ENCODE data around the gene SAMD3. TPM values are rescaled to one million over a fixed set of nuclear protein-coding genes. Genes with fewer than 3 reads are reported as not detected.
"Not testable (repeated sequence)": the region's sequence is repeated elsewhere in the genome, so short reads cannot be mapped to it uniquely, and the experiment has no call there.

SAMD3 gene, protein sequence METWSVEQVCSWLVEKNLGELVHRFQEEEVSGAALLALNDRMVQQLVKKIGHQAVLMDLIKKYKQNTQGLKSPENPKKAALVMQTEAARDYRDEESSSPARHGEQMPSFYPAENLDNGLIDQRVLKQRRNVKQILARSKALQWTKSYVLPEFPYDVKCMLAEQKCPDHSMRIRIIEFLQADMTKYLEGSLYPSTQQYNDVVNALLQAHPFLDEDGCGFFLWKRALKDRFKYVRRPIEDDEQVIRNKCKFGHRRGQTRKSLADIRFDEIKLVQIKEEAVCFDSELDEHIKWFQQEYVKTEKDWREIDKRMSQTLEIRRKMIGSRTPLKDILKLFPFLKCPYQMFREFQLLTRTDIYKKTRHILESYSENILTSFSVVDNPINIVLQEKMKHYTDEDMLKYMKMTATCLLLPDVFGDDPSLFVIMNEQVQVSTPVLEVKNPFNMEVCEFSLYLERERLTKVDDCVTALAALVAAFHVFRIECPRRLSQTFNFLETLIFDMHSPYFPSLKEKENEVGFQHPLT
- total RNA-seq (1 to 10 TPM in 2 of 4 donors, under 1 TPM in 1, not detected in 1; 0.84 to 1.6 (median 1.2) TPM), polyA plus RNA-seq (0.11 TPM)
- long read RNA-seq, donor 1: 0 reads
- long read RNA-seq, donor 2: 0 reads
- long read RNA-seq, donor 3: 0 reads
- long read RNA-seq, donor 4: 0 reads

DNA sequence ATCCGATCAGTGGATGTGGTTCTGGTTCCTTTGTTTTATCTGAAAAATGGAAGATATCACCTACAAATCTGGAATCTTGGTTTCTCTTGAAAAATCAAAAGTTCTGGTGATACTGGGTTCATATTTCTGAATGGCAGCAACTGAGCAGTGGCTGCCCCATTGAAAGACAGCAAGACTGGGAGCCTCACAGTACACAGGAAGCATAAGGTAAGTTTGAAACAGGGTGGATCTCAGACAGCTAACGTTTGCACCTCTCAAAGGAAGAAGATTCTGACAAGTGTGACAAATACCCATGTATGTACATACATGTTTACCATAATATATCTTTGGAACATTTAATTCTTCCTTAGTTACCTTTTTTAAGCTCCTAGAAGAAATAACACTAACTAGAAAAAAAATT is at the start of gene SAMD3:
Gene SAMD3 (minus strand): TSS at position 177 of the 400 bp plus-strand sequence. CDS start 7,678 bp downstream, outside the sequence.
- ATAC-seq (no peak), DNase-seq (no peak)
- Histone ChIP-seq H3K4me1 (ENCODE audit: control insufficient read depth, insufficient read depth, low read length) (no peaks in the 10 kb centered on the region), H3K27ac (ENCODE audit: low read length) (no peak within 1 kb of the TSS), H3K4me3 (ENCODE audit: low read length) (no peak within 1 kb of the TSS), H3K9me3 (ENCODE audit: control insufficient read depth, low read length) (no peaks in the 10 kb centered on the region), H3K27me3 (ENCODE audit: control insufficient read depth, insufficient read depth) (no peaks in the 10 kb centered on the region)
- intact Hi-C loops (cut with DNase I): no loop called here
- WGBS: 58% methylated on average over 2 of the region's 2 CpGs

DNA sequence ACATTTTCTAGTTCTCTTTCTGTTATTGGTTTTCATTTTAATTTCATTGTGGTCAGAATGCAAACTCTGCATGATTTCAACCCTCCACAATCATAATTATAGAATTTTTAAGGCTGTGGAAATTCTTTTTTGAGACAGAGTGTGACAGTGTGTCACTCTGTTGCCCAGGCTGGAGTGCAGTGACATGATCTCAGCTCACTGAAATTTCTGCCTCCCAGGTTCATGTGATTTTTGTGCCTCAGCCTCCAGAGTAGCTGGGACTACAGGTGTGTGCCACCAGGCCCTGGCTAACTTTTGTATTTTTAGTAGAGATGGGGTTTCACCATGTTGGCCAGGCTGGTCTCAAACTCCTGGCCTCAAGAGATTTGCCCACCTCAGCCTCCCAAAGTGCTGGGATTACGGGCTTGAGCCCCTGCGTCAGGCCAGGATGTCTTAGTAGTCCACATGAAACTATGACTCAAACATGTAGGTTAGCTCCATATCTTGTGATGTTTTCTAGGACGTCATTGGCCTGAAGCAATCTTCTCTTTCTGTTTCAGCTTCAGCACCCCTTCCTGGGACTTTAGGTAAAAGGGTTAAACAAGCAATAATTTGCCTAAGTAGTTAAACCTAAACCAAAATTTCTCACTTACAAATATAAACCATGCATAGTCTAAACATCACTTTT is 47.4 kb upstream of the SAMD3 start:
- intact Hi-C loops (cut with DNase I): no loop called here
- Histone ChIP-seq H3K9me3 (ENCODE audit: control insufficient read depth, low read length) (no peaks in the 10 kb centered on the region), H3K27ac (ENCODE audit: low read length) (no peak overlapping the region), H3K4me3 (ENCODE audit: low read length) (no peak overlapping the region), H3K27me3 (ENCODE audit: control insufficient read depth, insufficient read depth) (no peaks in the 10 kb centered on the region), H3K4me1 (ENCODE audit: control insufficient read depth, insufficient read depth, low read length) (no peaks in the 10 kb centered on the region)
- no peak for DNase-seq
- ATAC-seq: no peak
- WGBS: 86% methylated on average over 3 of the region's 3 CpGs

GRCh38 chr6:130265553-130265952 is 42.8 kb upstream of the SAMD3 start:
- 81% methylated on average over 2 of the region's 2 CpGs for WGBS

GRCh38 chr6:130262008-130262407 is 39.3 kb upstream of the SAMD3 start:
- ATAC-seq (no peak), DNase-seq (no peak)
- WGBS: 77% methylated on average over 2 of the region's 2 CpGs
- Histone ChIP-seq H3K4me1 (ENCODE audit: control insufficient read depth, insufficient read depth, low read length) (no peaks in the 10 kb centered on the region), H3K27me3 (ENCODE audit: control insufficient read depth, insufficient read depth) (no peaks in the 10 kb centered on the region), H3K27ac (ENCODE audit: low read length) (no peak overlapping the region), H3K9me3 (ENCODE audit: control insufficient read depth, low read length) (no peaks in the 10 kb centered on the region), H3K4me3 (ENCODE audit: low read length) (no peak overlapping the region)
- intact Hi-C loops (cut with DNase I): no loop called here

More at GRCh38 chr6:130265553-130265952, 42.8 kb upstream of the SAMD3 start:
- H3K27me3 ChIP-seq (ENCODE audit: control insufficient read depth, insufficient read depth); H3K27ac ChIP-seq (ENCODE audit: low read length); H3K4me3 ChIP-seq (ENCODE audit: low read length); H3K4me1 ChIP-seq (ENCODE audit: control insufficient read depth, insufficient read depth, low read length); ATAC-seq; intact Hi-C loops (cut with DNase I); H3K9me3 ChIP-seq (ENCODE audit: control insufficient read depth, low read length); DNase-seq: not testable (repeated sequence)

DNA sequence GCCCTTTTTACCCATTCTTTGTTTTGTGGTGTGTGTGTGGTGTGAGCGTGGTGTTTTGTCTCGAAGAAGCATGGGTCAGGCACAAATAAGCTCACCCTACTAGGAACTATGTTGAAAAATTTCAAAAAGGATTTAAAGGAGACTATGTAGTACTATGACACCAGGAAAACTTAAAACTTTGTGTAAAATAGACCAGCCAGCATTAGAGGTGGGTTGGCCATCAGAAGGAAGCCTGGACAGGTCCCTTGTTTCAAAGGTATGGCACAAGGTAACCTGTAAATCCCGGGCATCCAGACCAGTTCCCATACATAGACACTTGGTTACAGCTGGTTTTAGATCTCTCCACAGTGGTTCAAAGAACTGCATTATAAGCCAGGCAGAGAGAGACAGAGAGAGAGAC is 38.8 kb upstream of the SAMD3 start:
- ATAC-seq; intact Hi-C loops (cut with DNase I); H3K27ac ChIP-seq (ENCODE audit: low read length); H3K4me3 ChIP-seq (ENCODE audit: low read length); H3K9me3 ChIP-seq (ENCODE audit: control insufficient read depth, low read length); DNase-seq; H3K27me3 ChIP-seq (ENCODE audit: control insufficient read depth, insufficient read depth); H3K4me1 ChIP-seq (ENCODE audit: control insufficient read depth, insufficient read depth, low read length): not testable (repeated sequence)
- 87% methylated on average over 3 of the region's 3 CpGs for WGBS

DNA sequence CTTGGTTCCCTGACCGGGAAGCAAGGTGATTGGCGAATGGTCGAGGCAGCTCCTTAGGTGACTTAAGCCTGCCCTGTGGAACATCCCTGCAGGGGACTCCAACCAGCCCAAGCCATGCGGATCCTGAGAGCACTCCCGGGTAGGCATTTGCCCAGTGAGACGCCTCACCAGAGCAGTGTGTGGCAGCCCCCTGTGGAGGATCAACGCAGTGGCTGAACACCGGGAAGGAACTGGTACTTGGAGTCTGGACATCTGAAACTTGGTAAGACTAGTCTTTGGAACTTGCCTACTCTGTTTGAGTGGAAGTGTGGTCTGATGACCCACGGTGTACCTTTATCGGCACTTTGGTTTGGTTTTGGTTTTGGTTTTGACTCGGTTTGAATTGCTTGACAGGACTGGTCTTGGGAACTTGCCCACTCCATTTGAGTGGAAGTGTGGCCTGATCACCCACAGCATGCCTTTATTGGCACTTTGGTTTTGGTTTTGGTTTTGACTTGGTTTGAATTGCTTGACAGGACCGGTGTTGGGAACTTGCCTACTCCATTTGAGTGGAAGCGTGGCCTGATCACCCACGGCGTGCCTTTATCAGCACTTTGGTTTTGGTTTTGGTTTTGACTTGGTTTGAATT is 38.0 kb upstream of the SAMD3 start:
- H3K27ac ChIP-seq (ENCODE audit: low read length); H3K4me1 ChIP-seq (ENCODE audit: control insufficient read depth, insufficient read depth, low read length); DNase-seq; H3K4me3 ChIP-seq (ENCODE audit: low read length); ATAC-seq; H3K27me3 ChIP-seq (ENCODE audit: control insufficient read depth, insufficient read depth); intact Hi-C loops (cut with DNase I); H3K9me3 ChIP-seq (ENCODE audit: control insufficient read depth, low read length): not testable (repeated sequence)
- WGBS: 89% methylated on average over 15 of the region's 15 CpGs

GRCh38 chr6:130260050-130260462 is 37.3 kb upstream of the SAMD3 start:
- WGBS: 68% methylated on average over 4 of the region's 4 CpGs
- H3K4me3 ChIP-seq (ENCODE audit: low read length); H3K4me1 ChIP-seq (ENCODE audit: control insufficient read depth, insufficient read depth, low read length); intact Hi-C loops (cut with DNase I); H3K27me3 ChIP-seq (ENCODE audit: control insufficient read depth, insufficient read depth); DNase-seq; H3K9me3 ChIP-seq (ENCODE audit: control insufficient read depth, low read length); ATAC-seq; H3K27ac ChIP-seq (ENCODE audit: low read length): not testable (repeated sequence)

DNA sequence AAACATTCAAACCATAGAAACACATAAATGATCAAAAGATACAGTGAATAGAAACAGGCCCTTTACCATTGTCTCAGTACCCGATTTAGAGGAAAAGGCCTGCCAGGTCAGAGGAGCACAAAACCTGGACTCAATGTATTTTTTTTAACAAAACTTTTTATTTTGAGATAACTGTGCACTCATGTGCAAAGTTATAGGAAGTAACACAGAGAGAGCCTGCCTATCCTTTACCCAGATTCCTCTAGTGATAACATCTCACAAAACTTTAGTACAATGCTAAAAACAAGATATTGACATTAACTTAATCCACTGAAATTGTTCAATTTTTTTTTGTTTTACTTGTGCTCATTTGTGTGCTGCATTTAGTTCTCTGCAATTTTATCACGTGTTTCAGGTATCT is 36.8 kb upstream of the SAMD3 start:
- no peaks in the 10 kb centered on the region for H3K27me3 ChIP-seq (ENCODE audit: control insufficient read depth, insufficient read depth)
- H3K9me3 ChIP-seq (ENCODE audit: control insufficient read depth, low read length): no peaks in the 10 kb centered on the region
- no peak for ATAC-seq
- 74% methylated on average over 2 of the region's 2 CpGs for WGBS
- H3K4me1 ChIP-seq (ENCODE audit: control insufficient read depth, insufficient read depth, low read length): no peaks in the 10 kb centered on the region
- H3K27ac ChIP-seq (ENCODE audit: low read length): no peak overlapping the region
- intact Hi-C loops (cut with DNase I): no loop called here
- DNase-seq: no peak
- no peak overlapping the region for H3K4me3 ChIP-seq (ENCODE audit: low read length)

GRCh38 chr6:130259140-130259539 is 36.4 kb upstream of the SAMD3 start:
- Histone ChIP-seq H3K4me3 (ENCODE audit: low read length) (no peak overlapping the region), H3K27me3 (ENCODE audit: control insufficient read depth, insufficient read depth) (no peaks in the 10 kb centered on the region), H3K4me1 (ENCODE audit: control insufficient read depth, insufficient read depth, low read length) (no peaks in the 10 kb centered on the region), H3K27ac (ENCODE audit: low read length) (no peak overlapping the region), H3K9me3 (ENCODE audit: control insufficient read depth, low read length) (no peaks in the 10 kb centered on the region)
- DNase-seq: no peak
- no peak for ATAC-seq
- intact Hi-C loops (cut with DNase I): no loop called here
- WGBS: 81% methylated on average over 1 of the region's 1 CpG

GRCh38 chr6:130252527-130253237 is 29.9 kb upstream of the SAMD3 start:
- DNase-seq (no peak), ATAC-seq (no peak)
- H3K4me3 ChIP-seq (ENCODE audit: low read length): no peak overlapping the region
- intact Hi-C loops (cut with DNase I): no loop called here
- H3K27ac ChIP-seq (ENCODE audit: low read length): no peak overlapping the region
- no peaks in the 10 kb centered on the region for H3K9me3 ChIP-seq (ENCODE audit: control insufficient read depth, low read length)
- 64% methylated on average over 9 of the region's 9 CpGs for WGBS
- H3K27me3 ChIP-seq (ENCODE audit: control insufficient read depth, insufficient read depth): no peaks in the 10 kb centered on the region
- no peaks in the 10 kb centered on the region for H3K4me1 ChIP-seq (ENCODE audit: control insufficient read depth, insufficient read depth, low read length)
